Measurements from ENCODE around the gene RGS3.

RGS3 gene

GRCh38 chr9:113463418-113464285 is at the start of gene RGS3:
Gene RGS3, plus strand, starts transcription at chr9:113463727. Its CDS starts 76 bp downstream, at chr9:113463803.
- peak within 1 kb of the TSS; percentile 61 for H3K4me3 ChIP-seq (ENCODE audit: low read depth, low read length)
- TF ChIP-seq CTCF (IDR thresholded peaks at IDR 0.05; ENCODE audit: insufficient read depth, low read depth, low read length, missing control alignments), result no peak
- DNase-seq (ENCODE audit: low read depth), result peak; percentile 72

GRCh38 chr9:113416149-113416721 is 47.3 kb upstream of the RGS3 start:
- peak; percentile 81 for DNase-seq (ENCODE audit: low read depth)
- TF ChIP-seq CTCF (IDR thresholded peaks at IDR 0.05; ENCODE audit: insufficient read depth, low read depth, low read length, missing control alignments), result no peak
- no peak overlapping the region for H3K4me3 ChIP-seq (ENCODE audit: low read depth, low read length)

- DNase-seq (ENCODE audit: low read depth), result no peak
- no peak for TF ChIP-seq CTCF (IDR thresholded peaks at IDR 0.05; ENCODE audit: insufficient read depth, low read depth, low read length, missing control alignments)
- no peak overlapping the region for H3K4me3 ChIP-seq (ENCODE audit: low read depth, low read length)
These were observed 46.2 kb upstream of the RGS3 start for GRCh38 chr9:113417370-113417769.

GRCh38 chr9:113421726-113422125 is 41.8 kb upstream of the RGS3 start:
- no peak for DNase-seq (ENCODE audit: low read depth)
- TF ChIP-seq CTCF (IDR thresholded peaks at IDR 0.05; ENCODE audit: insufficient read depth, low read depth, low read length, missing control alignments), result no peak

GRCh38 chr9:113425072-113425471 is 38.5 kb upstream of the RGS3 start:
- H3K4me3 ChIP-seq (ENCODE audit: low read depth, low read length), result no peak overlapping the region
- no peak for DNase-seq (ENCODE audit: low read depth)

More at GRCh38 chr9:113421726-113422125, 41.8 kb upstream of the RGS3 start:
- no peak overlapping the region for H3K4me3 ChIP-seq (ENCODE audit: low read depth, low read length)

GRCh38 chr9:113426701-113427100 is 36.8 kb upstream of the RGS3 start:
- H3K4me3 ChIP-seq (ENCODE audit: low read depth, low read length), result no peak overlapping the region
- no peak for DNase-seq (ENCODE audit: low read depth)
- no peak for TF ChIP-seq CTCF (IDR thresholded peaks at IDR 0.05; ENCODE audit: insufficient read depth, low read depth, low read length, missing control alignments)

More at GRCh38 chr9:113425072-113425471, 38.5 kb upstream of the RGS3 start:
- TF ChIP-seq CTCF (IDR thresholded peaks at IDR 0.05; ENCODE audit: insufficient read depth, low read depth, low read length, missing control alignments), result no peak
